Colonic mucosa (tissue), 4 donors: ENCODE measurements around the gene TNIK. TPM values are rescaled to one million over a fixed set of nuclear protein-coding genes. Genes with fewer than 3 reads are reported as not detected.
A peak's percentile ranks its signal among the peaks of the same experiment; 100 is the strongest.

Source experiments
- DNase-seq: peaks from one replicate; pipeline ENCODE4 v3.0.0-alpha.2; 2020
- H3K27ac ChIP-seq: fragments of 200-600 bp; one replicate; pipeline ENCODE4 v1.8.0; 2021
- H3K27me3 ChIP-seq: fragments of 200-600 bp; one replicate; pipeline ENCODE4 v1.8.0; 2021
- H3K36me3 ChIP-seq: fragments of 200-600 bp; one replicate; pipeline ENCODE4 v1.8.0; 2021
- H3K4me1 ChIP-seq: fragments of 200-600 bp; one replicate; pipeline ENCODE4 v1.8.0; 2021; ENCODE audit warnings: mild to moderate bottlenecking
- H3K4me3 ChIP-seq: fragments of 200-600 bp; one replicate; pipeline ENCODE4 v1.8.0; 2021
- H3K9ac ChIP-seq, 2 donors: one replicate each; pipeline ENCODE4 v1.7.0; 2013; ENCODE audit warnings: control low read depth in 2 of 2, low read depth in 2 of 2, low read length in 2 of 2
- H3K9me3 ChIP-seq: fragments of 200-600 bp; one replicate; pipeline ENCODE4 v1.8.0; 2021
- intact Hi-C: fragments of 100-400 bp; cut with DNase I; formaldehyde crosslinking; loops from one replicate; pipeline ENCODE4 v1.14.1; 2022
- total RNA-seq, 2 donors: library from RNA; stranded (reverse); fragmentation: NEBNext Ultra II Directional in 1 of 2; extraction: Animal tissue kit (Norgen Biotek cat#: 25700) in 1 of 2; gene quantifications; one replicate each; pipeline ENCODE4 v1.2.1, GENCODE V29; 2021
- TF ChIP-seq, protein P1 (sequence below): fragments of 200-600 bp; IDR thresholded peaks from one replicate; pipeline ENCODE4 v1.8.0; 2022; ENCODE audit warnings: antibody characterized with exemption, mild to moderate bottlenecking
- donor health status: healthy.
- donor health status: DM: no; HTN: no; CAD: no.
- donor health status: DM: no; HTN: no; CAD: no.

The TNIK gene
- total RNA-seq, 2 donors from 2014 or later, result 19.9 to 30.9 TPM

- H3K4me3 ChIP-seq, result no peak overlapping the region
- DNase-seq, result no peak
- H3K36me3 ChIP-seq, result no peaks in the 10 kb centered on the region
- no peak overlapping the region for H3K27ac ChIP-seq
- no peak overlapping the region for H3K9ac ChIP-seq
- intact Hi-C loops, result loop anchor here (5.0 kb wide), 1 partner anchor 380 kb away; no protein-coding TSS in a partner anchor
- TF ChIP-seq, protein P1, sequence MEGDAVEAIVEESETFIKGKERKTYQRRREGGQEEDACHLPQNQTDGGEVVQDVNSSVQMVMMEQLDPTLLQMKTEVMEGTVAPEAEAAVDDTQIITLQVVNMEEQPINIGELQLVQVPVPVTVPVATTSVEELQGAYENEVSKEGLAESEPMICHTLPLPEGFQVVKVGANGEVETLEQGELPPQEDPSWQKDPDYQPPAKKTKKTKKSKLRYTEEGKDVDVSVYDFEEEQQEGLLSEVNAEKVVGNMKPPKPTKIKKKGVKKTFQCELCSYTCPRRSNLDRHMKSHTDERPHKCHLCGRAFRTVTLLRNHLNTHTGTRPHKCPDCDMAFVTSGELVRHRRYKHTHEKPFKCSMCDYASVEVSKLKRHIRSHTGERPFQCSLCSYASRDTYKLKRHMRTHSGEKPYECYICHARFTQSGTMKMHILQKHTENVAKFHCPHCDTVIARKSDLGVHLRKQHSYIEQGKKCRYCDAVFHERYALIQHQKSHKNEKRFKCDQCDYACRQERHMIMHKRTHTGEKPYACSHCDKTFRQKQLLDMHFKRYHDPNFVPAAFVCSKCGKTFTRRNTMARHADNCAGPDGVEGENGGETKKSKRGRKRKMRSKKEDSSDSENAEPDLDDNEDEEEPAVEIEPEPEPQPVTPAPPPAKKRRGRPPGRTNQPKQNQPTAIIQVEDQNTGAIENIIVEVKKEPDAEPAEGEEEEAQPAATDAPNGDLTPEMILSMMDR, result no peak
- no peaks in the 10 kb centered on the region for H3K27me3 ChIP-seq
- no peaks in the 10 kb centered on the region for H3K9me3 ChIP-seq
- H3K4me1 ChIP-seq, result no peaks in the 10 kb centered on the region
Observed at GRCh38 chr3:171186817-171187500, 273.2 kb downstream of the TNIK start.

GRCh38 chr3:171186383-171186782 is 273.8 kb downstream of the TNIK start:
- intact Hi-C loops, result loop anchor here (5.0 kb wide), 1 partner anchor 381 kb away; no protein-coding TSS in a partner anchor
- TF ChIP-seq, protein P1, result no peak

GRCh38 chr3:171185959-171186358 is 274.2 kb downstream of the TNIK start:
- Histone ChIP-seq H3K9ac (no peak overlapping the region), H3K4me3 (no peak overlapping the region), H3K36me3 (no peaks in the 10 kb centered on the region), H3K9me3 (no peaks in the 10 kb centered on the region), H3K27ac (no peak overlapping the region), H3K4me1 (no peaks in the 10 kb centered on the region), H3K27me3 (no peaks in the 10 kb centered on the region)
- intact Hi-C loops, result loop anchor here (5.0 kb wide), 1 partner anchor 381 kb away; no protein-coding TSS in a partner anchor
- TF ChIP-seq, protein P1, result no peak
- DNase-seq, result no peak

More at GRCh38 chr3:171186383-171186782, 273.8 kb downstream of the TNIK start:
- Histone ChIP-seq H3K9ac (no peak overlapping the region), H3K4me1 (no peaks in the 10 kb centered on the region), H3K27ac (no peak overlapping the region), H3K27me3 (no peaks in the 10 kb centered on the region), H3K4me3 (no peak overlapping the region), H3K36me3 (no peaks in the 10 kb centered on the region), H3K9me3 (no peaks in the 10 kb centered on the region)
- DNase-seq, result no peak

- DNase-seq, result no peak
- Histone ChIP-seq H3K9me3 (no peaks in the 10 kb centered on the region), H3K36me3 (no peaks in the 10 kb centered on the region), H3K4me1 (no peaks in the 10 kb centered on the region), H3K9ac (no peak overlapping the region), H3K27ac (no peak overlapping the region), H3K27me3 (no peaks in the 10 kb centered on the region), H3K4me3 (no peak overlapping the region)
- TF ChIP-seq, protein P1, result no peak
- intact Hi-C loops, result loop anchor here (5.0 kb wide), 1 partner anchor 222 kb away; no protein-coding TSS in a partner anchor
Observed at GRCh38 chr3:171184372-171184771, 275.8 kb downstream of the TNIK start.

DNA sequence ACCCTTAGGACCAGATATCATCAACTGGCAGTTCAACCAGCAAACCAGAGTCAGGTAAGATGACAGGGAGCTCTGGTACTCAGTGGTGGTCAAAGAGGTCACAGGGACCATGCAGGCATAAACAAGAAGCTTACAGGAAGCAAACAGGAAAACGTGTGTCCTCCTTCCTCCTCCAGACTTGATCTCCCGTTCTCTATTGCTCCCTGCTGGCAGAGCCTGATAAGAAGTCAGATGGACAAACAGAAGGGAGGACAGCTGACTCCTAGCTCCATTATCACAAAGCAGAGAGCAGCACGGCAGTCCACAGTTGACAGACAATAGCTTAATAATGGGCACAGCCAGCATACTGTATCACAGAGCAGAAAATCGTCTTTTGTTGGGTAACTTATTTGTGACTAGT is 277.2 kb downstream of the TNIK start:
- peak; percentile 33 for DNase-seq
- H3K36me3 ChIP-seq, result no peaks in the 10 kb centered on the region
- intact Hi-C loops, result loop anchor here (5.0 kb wide), 1 partner anchor 221 kb away; no protein-coding TSS in a partner anchor
- no peak overlapping the region for H3K9ac ChIP-seq
- no peak overlapping the region for H3K27ac ChIP-seq
- H3K4me3 ChIP-seq, result no peak overlapping the region
- H3K4me1 ChIP-seq, result no peaks in the 10 kb centered on the region
- TF ChIP-seq, protein P1, result peak; percentile 15
- H3K27me3 ChIP-seq, result no peaks in the 10 kb centered on the region
- no peaks in the 10 kb centered on the region for H3K9me3 ChIP-seq
